ENCODE measurements around the gene TNNI3. TPM values are rescaled to one million over a fixed set of nuclear protein-coding genes. Genes with fewer than 3 reads are reported as not detected.

Gene TNNI3
- total and polyA plus RNA-seq, 9 of the 15 experiments (the other 6 are each of a cell fraction or from before 2014, with no cell fraction given) = 4.7 to 158 (median 42.0) TPM

DNA sequence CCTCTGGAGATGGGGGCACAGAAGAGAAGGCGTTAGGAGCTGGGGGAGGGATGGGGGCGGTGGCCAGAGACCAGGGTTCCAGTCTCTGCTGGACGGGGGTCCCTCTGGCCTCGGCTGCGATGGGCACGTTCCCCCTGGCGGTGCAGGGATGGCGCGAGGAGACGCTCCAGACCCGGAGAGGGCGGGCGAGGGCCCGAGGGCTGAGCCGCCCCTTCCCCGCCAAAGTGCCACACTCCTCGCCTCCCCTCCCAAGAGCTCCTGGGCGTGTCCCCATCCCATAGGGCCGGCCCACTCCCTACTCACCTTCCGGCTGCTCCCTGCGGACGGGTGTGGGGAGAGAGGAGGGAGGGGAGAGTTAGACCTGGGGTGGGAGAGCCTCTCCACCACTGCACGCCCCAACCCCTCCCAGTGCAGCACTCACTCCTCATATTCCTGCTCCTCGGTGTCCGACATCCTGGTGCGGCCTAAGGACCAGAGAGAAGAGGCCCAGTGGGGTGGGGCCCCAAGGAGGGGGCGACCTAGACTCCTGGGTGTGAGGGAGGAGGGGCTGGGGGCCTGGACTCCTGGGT lies 10.7 kb downstream of the TNNI3 start (continued):
- no peak for TF ChIP-seq RBM17 (IDR thresholded peaks at IDR 0.05; ENCODE audit: borderline replicate concordance, low read depth, low read length)
- no peak for TF ChIP-seq TAL1 (IDR thresholded peaks at IDR 0.05)
- no peak for TF ChIP-seq HNRNPK (IDR thresholded peaks at IDR 0.05; ENCODE audit: low read depth, low read length, poor library complexity, severe bottlenecking)
- TF ChIP-seq, protein P1, sequence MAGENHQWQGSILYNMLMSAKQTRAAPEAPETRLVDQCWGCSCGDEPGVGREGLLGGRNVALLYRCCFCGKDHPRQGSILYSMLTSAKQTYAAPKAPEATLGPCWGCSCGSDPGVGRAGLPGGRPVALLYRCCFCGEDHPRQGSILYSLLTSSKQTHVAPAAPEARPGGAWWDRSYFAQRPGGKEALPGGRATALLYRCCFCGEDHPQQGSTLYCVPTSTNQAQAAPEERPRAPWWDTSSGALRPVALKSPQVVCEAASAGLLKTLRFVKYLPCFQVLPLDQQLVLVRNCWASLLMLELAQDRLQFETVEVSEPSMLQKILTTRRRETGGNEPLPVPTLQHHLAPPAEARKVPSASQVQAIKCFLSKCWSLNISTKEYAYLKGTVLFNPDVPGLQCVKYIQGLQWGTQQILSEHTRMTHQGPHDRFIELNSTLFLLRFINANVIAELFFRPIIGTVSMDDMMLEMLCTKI (IDR thresholded peaks at IDR 0.05; ENCODE audit: partially characterized antibody) = no peak
- TF ChIP-seq ESRRA (IDR thresholded peaks at IDR 0.05; ENCODE audit: borderline replicate concordance, low read depth) = 0 out of 2 replicates have a peak, but pooled peaks have one; percentile 18
- no peak for TF ChIP-seq ZBTB49 (CRISPR knock-in tag; IDR thresholded peaks at IDR 0.05; ENCODE audit: borderline replicate concordance)
- 0 out of 4 replicates have a peak, but pooled peaks of 1 of the 2 experiments have one; percentile 15 for TF ChIP-seq NONO (IDR thresholded peaks at IDR 0.05; ENCODE audit: low read depth in 2 of 2, low read length in 1 of 2)
- peak; percentile 81 for TF ChIP-seq SP1 (CRISPR knock-in tag; IDR thresholded peaks at IDR 0.05)
- TF ChIP-seq POLR2B (IDR thresholded peaks at IDR 0.05; ENCODE audit: low read depth, partially characterized antibody) = peak; percentile 67
- no peak for TF ChIP-seq ZNF239 (CRISPR knock-in tag; IDR thresholded peaks at IDR 0.05)
- TF ChIP-seq SAP30 (IDR thresholded peaks at IDR 0.05; ENCODE audit: borderline replicate concordance, insufficient read depth, low read depth, low read length, poor library complexity, severe bottlenecking) = peak; percentile 38
- TF ChIP-seq E4F1 (CRISPR knock-in tag; IDR thresholded peaks at IDR 0.05; ENCODE audit: borderline replicate concordance) = no peak
- peak; percentile 5 to 39 for TF ChIP-seq E2F6 (IDR thresholded peaks at IDR 0.05; ENCODE audit: borderline replicate concordance in 1 of 2, extremely low read depth in 1 of 2, insufficient read depth in 1 of 2, insufficient read length in 1 of 2, low read depth in 1 of 2, low read length in 1 of 2, poor library complexity in 1 of 2, severe bottlenecking in 1 of 2)
- 0 out of 4 replicates have a peak, but pooled peaks of 1 of the 2 experiments have one; percentile 12 for TF ChIP-seq TRIM24 (IDR thresholded peaks at IDR 0.05)
- TF ChIP-seq SMC3 (conservative IDR thresholded peaks at IDR 0.05; ENCODE audit: insufficient read depth, low read depth, low read length) = 0 out of 2 replicates have a peak, but pooled peaks have one; percentile 0
- TF ChIP-seq HDGF (IDR thresholded peaks at IDR 0.05) = peak; percentile 73; the same call in 1 of the 2 replicates
- peak; percentile 49 for TF ChIP-seq TBP (optimal IDR thresholded peaks at IDR 0.05; ENCODE audit: low read depth, low read length)
- TF ChIP-seq FOXA1 (IDR thresholded peaks at IDR 0.05; ENCODE audit: borderline replicate concordance) = no peak
- no peak for TF ChIP-seq SMARCA5 (IDR thresholded peaks at IDR 0.05)
- TF ChIP-seq NRF1 (conservative IDR thresholded peaks at IDR 0.05 in 1 of 2, IDR thresholded peaks at IDR 0.05 in 1 of 2) = peak; percentile 40 to 41; a peak in 2 of 4 replicates
- TF ChIP-seq ZNF316 (IDR thresholded peaks at IDR 0.05) = peak; percentile 33; the same call in 1 of the 2 replicates
